ENCODE data around the gene ATP5F1D.

ATP5F1D gene

DNA sequence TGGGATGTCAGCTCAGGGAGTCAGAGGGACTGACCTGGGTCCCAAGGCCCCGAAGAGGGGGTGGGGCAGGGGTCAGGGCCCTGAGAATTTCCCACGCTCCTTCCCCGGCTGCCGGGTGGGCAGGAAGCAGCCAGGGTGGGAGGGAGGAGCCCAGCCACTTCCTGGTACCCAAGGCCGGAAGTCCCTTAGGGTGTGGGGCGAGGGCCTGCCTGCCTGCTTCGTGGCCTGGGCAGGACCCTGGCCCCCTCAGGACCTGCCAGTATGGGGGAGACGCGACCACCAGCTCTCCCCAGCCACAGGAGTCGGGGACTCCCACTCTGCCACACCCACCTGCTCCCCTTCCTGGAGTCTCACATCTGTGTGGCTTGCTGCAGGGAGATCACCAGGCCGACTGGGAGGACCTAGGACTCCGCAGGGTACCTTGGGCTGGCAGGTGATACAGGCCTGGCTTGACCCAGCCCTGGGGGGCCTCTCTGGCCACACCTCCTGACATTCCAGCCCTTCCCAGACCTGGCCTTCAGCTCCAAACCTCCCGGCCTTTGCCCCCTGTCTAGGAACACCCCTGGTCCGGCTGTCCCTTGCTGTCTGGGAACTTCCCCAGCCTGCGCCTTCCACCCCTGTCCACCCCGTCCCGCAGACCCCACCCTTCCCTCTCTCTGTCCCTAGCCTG, 17.8 kb downstream of the ATP5F1D start:
- peak; percentile 69 for DNase-seq (ENCODE audit: low spot score)

GRCh38 chr19:1259876-1260748, 18.6 kb downstream of the ATP5F1D start:
- DNase-seq (ENCODE audit: low spot score), result peak; percentile 35

DNA sequence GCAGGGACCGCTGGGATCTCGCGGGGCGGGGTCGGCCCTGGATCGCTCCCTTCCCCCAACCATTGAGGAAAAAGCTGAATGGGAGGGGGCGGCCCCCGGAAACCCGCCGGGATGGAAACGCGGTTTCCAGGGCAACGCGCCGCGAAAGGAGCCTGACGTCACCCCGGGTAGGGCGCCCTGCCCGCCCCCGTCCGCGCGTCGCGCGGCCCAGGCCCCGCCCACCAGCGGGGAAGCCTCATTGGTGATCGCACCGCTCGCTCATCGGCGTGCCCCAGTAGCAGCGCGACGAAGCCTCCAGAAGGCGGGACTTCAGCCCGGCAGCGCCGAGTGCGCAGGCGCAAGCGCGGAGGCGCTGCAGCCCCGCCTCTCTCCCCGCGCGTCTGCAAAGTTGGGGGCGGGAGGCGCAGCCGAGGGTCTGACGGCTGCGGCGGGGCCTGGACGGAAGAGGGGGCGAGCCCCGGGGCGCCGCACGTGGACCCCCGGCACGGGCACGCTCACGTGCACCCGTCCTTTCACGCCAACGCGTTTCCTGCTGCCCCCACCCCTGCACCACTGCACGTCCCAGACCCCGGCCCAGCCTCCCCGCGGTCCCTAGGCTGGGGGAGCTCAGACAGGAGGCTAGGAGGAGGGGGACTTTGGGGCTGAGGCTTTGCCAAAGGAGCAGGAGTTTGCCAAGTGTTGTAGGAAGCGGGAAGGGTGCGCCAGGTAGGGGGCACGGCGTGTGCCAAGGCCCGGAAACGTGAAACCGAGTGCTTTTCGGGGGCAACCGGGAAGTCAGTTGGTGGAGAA, 19.4 kb downstream of the ATP5F1D start:
- DNase-seq (ENCODE audit: low spot score), result peak; percentile 97

DNA sequence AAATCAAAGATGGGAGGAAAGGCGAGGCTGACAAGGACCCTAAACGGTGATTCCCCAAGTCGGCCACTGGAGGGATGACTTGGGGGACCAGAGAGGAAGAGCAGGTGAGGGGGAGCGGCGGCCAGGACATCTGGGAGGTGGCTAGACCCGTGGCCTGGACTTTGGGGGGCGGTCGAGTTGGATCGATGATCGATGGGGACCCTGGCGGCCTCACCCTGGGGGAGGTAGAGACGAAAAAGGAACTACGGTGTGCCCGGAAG, 19.9 kb downstream of the ATP5F1D start:
- no peak for DNase-seq (ENCODE audit: low spot score)

DNA sequence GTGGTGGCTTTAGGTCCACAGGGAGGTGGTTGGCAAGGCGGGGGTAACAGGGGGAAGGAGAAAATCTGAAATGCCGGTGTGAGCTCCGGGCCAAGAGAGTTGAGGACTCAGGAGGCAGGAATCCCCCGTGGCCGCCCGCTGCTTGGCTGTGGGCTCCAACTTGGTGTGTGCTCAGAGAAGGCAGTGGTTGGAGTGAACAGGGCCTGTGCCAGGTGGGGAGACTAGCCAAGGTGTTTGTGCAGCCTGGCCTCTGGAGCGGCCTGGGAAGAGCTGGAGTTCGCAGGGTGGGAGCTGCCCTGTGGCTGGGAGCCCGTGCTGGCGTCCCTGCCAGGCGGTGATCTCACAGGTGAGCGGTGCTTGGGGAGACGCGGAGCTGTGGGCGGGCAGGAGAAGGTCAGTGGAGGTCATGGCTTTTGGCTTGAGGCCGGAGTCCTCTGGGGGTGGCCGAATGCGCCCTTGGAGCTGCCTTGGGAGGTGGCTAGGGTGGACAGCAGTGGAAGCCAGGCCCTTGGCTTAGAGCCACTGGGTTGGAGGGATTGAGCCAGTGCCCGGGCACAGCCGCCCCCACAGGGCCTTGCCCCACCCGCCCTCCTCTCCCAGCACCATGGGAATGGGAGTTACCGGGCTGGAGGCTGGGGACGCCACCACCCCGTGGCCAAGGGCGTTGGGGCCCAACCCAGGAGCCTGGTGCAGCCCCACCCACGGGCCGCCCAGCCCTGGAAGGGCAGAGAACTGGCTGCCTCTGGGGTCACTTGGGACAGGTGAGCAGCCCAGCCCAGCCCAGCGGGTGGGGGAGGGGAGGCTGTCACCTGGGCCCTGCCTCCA, 20.5 kb downstream of the ATP5F1D start:
- DNase-seq (ENCODE audit: low spot score), result peak; percentile 29

GRCh38 chr19:1262623-1263123, 21.1 kb downstream of the ATP5F1D start:
- DNase-seq (ENCODE audit: low spot score), result no peak

GRCh38 chr19:1263188-1263587, 21.6 kb downstream of the ATP5F1D start:
- DNase-seq (ENCODE audit: low spot score), result no peak

DNA sequence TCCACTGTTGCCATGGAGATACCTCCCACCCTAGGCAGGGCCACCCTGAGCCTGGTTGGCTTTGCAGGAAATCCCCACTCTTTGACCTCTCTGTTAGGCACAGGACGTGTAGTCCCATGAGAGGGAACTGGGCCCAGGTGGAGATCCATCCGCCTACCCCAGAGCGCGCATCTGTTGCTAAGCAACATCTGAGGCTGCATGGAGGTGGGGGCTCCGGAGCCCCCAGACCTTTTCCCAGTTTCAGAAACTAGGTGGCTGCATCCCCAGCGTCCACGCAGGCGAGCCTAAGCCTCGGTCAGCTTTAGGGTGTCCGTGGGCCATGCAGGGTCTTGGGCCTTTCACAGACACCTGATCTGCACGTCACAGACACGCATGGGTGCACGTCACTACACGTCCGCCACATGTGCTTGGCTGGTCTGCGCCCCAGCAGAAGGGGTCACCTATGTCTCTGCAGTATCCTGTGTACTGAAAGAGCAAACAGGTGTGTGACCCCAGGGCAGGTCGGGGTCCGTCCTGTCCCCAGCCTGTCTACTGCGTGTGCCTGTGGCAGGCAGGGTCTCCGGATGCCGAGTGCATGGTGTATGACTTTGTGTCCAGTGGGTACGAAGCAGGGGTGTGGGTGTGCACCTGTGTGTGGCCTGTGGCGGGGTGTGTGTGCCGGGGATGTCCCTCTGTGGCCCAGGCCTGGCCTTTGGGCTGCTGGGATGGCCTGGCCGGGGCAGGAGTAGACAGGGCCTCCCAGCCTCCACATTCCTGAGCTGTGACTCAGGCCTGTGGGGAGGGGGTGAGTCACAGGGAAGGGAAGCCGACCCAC, 23.5 kb downstream of the ATP5F1D start:
- DNase-seq (ENCODE audit: low spot score), result no peak

GRCh38 chr19:1265615-1266128, 24.1 kb downstream of the ATP5F1D start:
- DNase-seq (ENCODE audit: low spot score), result peak; percentile 36

DNA sequence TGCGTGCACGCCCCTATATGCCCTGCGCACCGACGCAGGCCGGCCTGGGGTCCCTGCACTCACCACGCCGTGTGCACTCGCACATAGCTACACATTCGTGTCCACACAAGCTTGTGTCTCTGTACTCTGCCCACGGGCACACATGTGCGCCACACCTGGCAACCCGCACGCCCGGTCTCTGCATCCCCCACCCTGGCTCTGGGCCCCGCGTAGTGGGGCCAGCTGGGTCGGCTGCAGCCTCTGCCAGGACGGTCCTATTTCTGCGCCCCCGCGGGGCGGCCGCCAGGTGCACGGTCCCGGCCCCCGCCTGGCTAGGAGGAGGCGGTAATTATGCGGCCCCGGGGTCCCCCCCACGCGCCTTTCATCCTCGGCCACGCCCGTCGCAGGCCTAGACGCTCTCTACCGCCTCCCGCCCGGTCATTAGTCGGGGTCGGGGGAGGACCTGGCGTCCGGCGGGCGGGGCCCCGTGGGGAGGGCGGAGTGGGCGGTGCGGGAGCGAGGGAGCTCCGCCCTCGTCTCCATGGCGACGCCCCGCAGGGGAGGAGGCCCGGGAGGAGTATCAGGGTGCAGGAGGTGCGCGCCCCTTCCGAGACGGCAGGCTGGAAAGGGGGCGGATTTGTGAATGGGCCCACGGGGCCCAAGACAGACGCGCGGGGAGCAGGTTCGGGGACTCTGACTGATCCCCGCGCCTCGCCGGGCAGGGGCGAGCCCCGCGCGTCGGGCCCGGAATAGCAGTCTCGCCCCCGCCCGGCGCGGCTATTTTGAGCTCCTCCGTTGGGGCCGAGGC, 24.8 kb downstream of the ATP5F1D start:
- DNase-seq (ENCODE audit: low spot score), result peak; percentile 85

GRCh38 chr19:1266916-1267476, 25.4 kb downstream of the ATP5F1D start:
- DNase-seq (ENCODE audit: low spot score), result peak; percentile 59

GRCh38 chr19:1267477-1268225, 26.1 kb downstream of the ATP5F1D start:
- no peak for DNase-seq (ENCODE audit: low spot score)

DNA sequence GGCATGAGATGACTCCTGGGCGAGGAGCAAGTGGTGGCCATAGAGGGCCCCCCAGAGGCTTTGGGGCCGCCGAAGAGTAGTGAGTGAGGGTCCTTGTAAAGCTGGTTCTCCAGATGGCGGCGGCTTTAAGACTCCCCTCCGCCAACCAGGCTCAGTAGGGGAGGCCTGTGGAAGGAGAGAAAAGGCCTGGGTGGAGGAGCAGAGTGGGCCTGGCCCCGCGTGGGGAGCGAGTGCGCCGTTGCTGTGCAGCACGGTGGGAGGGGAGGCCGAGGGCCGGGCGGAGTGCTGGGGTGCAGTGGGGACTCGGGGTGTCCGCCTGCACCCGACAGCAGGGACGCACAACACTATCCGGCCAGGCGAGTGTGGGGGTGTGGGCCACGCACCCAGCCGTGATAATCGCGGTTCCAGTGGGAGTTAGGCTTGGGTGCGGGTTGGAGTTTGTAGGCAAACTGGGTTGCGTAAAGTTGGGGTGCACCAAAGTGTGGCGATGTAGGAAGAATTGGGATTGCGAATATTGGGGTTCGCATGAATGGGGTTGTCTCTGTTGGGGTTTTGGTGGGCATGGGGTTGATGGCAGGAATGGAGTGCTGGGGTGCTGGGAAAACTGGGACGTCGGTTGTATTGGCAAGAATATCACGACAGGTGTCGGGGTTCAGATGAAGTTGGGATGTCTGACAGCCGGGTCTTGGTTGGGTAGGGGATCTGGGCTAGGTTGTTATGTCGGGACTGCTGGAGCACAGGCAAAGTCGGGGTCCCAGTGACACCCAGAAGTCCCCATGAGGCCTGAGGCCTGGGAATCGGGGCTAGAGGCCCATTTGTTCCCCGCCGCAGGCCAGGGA, 26.9 kb downstream of the ATP5F1D start:
- no peak for DNase-seq (ENCODE audit: low spot score)

DNA sequence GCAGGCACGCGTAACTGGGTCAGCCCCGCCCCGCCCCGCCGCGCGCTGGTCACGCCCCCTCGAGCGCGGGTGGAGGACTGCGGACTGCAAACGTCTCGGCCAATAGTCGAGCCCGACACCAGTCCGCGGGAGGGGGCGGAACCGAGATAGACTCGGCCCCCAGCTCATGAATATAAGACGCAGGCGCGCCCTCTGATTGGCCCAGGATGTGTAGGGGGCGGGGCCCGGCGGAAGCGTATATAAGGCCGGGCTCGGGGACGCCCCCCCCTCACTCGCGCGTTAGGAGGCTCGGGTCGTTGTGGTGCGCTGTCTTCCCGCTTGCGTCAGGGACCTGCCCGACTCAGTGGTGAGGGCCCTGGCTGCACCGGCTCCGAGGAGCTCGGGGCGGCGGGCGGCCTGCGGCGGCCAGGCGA, 27.5 kb downstream of the ATP5F1D start, which contains the start of gene CIRBP:
Gene CIRBP (plus strand): TSS at position 268 of the 413 bp plus-strand sequence. CDS start 1,602 bp downstream, outside the sequence.
- DNase-seq (ENCODE audit: low spot score), result peak; percentile 99

- DNase-seq (ENCODE audit: low spot score), result peak; percentile 84
These were observed 28.1 kb downstream of the ATP5F1D start for GRCh38 chr19:1269478-1270212.

DNA sequence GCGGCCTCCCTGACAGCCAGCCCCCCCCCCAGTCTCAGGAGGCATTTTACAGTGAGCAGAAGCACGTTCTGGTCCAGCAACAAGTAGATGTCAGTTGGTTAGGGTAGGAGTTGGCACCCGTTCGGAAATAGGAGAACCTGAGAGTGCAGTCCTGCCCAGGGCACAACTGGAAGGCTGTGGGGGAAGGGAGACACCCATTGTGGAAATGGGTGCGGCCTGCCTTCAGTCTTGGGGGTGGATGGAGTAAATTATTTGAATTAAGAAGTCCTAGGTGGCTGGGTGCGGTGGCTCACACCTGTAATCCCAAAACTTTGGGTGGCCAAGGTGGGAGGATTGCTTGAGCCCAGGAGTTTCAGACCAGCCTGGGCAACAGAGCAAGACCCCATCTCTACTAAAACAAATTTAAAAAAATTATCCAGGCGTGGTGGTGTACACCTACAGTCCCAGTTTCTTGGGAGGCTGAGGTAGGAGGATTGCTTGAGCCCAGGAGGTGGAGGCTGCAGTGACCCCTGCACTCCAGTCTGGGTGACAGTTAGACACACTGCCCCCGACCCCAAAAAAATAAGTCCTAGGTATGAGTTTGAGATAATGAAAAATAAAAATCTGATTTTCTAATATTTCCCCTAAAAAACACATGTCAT, 28.8 kb downstream of the ATP5F1D start:
- DNase-seq (ENCODE audit: low spot score), result no peak
